ENCODE data around the gene ZNF124.
A peak's percentile ranks its signal among the peaks of the same experiment; 100 is the strongest.
"Not testable (repeated sequence)": the region's sequence is repeated elsewhere in the genome, so short reads cannot be mapped to it uniquely, and the experiment has no call there.

The ZNF124 gene

DNA sequence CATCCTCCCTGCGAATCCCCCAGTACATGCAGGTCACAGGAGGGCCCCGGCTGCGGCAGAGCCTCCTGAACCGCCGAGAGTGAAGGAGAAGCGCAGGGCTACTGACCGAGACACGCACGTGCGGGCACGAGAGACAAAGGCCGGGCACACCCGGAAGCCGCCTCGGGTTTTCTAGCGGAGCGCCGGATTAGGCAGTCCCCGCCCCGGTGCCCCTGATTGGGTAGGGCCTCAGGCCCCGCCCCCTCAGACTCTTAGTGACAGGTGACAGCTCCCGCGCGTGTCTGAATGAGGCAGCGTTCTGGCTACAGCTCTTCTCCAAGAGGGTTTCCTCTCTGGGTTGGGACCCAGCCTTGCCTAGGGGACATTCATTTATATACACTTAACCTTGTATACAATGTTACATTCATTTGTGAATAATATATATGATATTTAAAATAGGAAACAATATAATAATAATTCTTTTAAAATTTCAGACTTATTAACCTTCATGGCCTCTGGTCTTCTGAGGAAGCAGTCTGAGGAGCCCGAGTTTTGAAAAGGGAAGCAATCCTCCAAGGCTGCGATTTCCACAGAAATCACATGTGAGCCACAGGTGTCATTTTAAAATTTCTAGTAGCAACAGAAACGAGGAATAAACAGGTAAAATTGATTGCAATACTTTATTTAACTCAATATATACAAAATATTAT is at the start of gene ZNF124:
ZNF124 (minus strand) TSS at position 146 of the 689 bp plus-strand sequence; CDS start at position 3, 143 bp downstream.
- not testable (repeated sequence) for DNase-seq

DNA sequence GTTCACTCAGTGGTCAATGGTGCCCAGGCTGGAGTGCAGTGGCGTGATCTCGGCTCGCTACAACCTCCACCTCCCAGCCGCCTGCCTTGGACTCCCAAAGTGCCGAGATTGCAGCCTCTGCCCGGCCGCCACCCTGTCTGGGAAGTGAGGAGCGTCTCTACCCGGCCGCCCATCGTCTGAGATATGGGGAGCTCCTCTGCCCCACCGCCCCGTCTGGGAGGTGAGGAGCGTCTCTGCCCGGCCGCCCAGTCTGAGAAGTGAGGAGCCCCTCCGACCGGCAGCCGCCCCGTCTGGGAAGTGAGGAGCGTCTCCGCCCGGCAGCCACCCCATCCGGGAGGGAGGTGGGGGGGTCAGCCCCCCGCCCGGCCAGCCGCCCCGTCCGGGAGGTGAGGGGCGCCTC is 48.5 kb upstream of the ZNF124 start:
- DNase-seq = not testable (repeated sequence)

DNA sequence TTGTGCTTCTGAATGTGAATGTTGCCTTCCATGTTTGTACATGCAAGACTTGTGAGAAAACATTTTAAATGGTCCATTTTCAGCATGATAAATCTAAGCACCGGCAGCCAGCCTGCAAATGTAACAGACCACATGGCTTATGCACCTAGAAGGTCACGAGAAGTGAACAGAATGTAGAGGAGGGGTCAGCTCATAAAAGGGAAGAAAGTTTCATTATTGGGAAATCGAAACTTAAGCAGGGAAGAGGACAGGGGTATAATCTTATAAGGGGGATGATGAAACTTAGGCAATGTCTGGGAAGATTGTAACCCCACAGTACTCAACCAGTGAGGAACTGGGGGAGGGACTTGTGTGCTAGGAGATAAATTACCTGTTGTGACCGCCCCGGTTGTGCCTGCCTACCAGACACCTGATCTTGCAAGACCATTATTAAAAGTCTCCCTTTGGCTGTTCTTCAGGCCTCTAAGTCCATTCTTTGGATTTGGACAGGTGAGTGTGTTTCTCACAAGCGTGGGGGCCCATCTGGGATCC is 46.4 kb upstream of the ZNF124 start:
- DNase-seq = no peak

DNA sequence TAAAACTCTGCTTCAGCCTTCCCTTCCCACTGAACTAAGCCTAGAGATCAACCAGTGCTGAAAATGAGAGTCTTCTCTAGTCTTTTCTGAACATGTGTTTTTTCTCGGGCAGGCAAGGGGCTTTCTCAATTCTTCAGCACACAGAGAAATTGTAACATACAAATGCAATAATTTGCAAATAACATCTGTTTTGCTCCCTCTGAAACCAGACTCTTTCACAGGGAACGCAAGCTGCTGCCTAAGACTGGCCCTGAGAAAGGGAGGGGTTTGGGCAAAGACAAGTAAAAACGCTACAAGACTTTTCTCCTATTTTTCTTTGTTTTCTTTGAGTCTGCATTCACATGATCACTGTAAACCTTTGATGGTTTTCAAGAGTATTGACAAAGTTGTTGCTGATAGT is 44.4 kb upstream of the ZNF124 start:
- no peak for DNase-seq

DNA sequence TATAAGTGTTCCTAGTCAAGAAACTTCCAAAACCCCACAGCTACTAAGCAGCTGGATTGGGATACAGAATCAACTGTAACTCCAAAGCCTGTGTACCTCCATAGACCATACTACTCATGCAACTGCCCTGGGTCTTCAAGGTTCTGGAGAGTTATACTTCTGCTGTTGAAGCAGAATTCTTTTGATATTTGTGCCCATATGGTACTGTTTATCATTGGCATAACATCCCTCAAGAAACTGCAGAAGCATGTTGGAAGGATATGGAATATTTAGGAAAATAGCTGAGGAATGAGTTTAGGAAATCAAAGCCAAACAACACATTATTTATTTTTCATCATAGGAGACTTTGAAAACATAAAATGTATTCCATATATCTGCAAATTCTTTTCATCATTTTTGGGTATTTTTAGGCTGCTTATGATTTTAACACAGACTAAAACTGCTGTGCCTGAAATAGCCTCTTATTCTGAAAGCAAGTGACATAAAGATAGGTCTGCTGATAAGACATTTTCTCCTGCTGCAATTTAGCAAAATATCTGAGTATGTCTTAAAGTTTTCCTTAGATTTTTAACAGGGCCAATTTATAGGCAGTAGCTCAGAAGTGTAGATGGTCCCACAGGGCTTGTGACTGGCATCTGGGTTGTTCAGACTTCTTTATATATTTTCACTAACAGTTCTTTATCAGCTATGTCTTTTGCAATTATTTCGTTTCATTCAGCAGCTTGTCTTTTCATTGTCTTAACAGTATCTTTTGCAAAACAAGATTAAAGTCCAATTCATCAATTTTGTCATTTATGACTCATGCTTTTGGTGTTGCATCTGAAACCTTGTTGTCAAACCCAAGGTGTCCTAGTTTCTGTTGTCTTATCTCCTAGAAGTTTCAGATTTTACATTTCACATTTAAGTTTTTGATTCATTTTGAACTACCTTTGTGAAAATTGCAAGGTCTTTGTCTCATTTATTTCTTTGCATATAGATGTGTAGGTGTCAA is 41.1 kb upstream of the ZNF124 start:
- no peak for DNase-seq

DNA sequence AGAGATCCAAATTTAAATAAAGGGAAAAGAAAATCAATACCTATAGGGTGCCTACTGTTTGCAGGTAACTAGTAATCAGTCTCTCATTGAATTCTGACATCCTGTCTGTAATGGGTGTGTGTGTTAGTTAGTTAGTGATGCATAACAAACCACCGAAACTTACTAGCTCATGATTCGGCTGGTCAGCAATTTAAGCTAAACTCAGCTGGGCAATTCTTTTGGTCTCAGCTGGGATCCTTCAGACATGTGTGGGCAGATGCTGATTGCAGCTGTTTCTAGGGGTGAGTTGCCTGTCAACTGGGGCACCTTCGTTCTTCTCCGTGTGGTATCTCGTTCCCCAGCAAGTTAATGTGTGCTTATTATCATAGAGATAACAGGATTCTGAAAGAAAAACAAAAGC is 40.2 kb upstream of the ZNF124 start:
- DNase-seq = no peak

DNA sequence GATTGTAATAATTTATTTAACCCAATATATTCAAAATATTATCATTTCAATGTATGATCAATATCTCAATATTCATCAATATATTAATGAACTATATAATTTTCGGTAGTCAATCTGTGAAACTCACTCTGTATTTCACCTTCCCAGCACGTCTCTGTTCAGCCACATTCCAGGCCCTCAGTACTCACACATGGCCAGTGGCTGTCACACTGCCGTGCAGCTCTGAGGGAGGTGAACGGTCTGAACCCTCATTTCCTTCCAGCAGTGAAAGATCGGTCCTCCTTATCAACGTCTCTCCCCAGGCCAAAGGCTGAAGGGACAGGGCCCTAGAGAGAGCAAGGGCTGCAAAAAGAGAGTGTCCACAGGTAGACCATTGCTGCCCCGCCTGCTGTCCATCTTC is 39.5 kb upstream of the ZNF124 start:
- DNase-seq = no peak

DNA sequence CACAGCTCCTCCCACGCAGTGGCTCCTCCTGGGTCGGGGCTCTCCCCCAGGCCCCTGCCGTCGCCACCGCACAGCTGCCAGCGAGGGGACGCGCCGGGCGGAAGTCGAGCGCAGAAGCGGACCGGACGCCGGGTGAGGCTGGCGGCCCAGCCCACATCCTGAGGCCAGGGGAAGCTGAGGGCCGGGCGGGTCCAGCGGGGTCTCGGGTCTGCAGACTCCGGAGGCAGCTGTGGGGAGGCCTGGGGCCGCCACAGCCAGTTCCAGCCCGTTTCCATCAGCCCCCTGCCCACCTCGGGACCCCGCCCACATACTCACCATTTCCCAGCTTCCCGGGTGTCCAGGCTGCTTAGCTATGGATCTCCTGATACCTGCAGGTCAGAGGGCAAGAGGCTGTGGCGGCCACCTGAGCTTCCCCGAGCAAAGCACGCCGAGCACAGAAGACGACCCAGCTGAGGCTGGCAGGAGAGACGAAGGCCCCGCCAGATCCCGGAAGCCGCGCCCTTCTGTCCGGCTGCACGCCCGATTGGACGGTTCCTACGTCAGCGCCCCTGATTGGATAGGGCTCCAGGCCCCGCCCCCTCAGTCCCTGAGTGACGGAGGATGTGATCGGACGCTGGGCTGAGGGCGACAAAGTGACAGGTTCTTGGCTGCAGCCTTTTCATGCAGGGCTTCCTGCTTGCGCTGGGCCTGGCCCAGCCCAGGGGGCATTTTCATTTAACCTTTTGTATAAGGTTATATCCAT is 38.7 kb upstream of the ZNF124 start:
- peak; percentile 94 for DNase-seq

DNA sequence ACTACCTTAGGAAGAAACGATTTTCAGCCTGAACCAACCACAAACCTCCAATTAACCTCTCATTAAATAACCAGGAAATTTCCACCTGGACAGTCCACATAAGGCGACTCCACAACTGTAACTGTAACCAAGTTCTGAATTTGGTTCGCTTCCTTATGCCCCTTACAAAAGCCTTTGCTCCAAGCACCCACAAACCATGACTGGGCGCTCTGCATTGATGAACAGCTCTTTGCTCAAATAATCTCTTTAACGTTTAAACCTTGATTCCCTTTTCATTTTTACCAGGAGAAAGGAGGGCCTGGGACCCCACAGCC is 38.2 kb upstream of the ZNF124 start:
- DNase-seq = no peak

DNA sequence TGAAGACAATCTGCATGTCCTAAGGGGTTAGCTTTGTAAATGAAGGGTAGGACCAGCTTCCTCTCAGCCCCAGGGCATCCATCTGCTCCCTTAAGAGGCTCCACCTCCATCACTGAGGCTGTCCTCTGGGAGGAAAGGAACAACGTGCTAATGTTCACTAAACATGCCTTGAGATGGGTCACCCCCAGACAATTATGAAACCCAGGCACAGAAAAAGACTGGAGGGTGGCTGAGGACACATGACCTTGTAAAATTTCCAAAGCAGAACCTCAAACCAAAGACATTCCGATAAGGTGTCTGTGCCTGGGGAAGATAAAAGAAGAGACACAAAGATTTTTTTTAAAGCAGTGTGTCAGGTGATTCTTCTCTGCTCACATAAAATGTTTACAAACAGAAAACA is 37.6 kb upstream of the ZNF124 start:
- DNase-seq = no peak

DNA sequence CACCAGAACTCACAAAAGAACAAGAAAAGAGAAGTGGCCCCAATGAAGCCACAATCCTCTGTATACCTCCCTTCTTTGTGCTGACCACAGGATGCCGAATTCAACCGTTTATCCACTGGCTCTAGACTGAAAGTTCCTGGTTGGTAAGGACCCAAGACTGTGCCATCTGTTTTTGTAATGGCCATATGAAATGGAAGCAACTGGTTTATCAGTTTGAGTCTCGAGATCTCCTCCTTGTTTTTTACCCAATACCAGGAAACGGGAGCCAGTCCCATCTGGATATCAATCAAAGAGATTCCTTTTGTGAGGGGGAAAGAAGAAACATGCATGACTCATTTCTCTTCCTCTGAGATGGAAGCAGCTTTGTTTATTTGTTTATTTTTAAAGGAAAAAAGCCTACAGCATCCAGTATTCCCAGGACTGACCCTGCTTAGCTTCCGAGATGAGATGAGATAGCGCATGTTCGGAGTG is 32.4 kb upstream of the ZNF124 start:
- DNase-seq = no peak

DNA sequence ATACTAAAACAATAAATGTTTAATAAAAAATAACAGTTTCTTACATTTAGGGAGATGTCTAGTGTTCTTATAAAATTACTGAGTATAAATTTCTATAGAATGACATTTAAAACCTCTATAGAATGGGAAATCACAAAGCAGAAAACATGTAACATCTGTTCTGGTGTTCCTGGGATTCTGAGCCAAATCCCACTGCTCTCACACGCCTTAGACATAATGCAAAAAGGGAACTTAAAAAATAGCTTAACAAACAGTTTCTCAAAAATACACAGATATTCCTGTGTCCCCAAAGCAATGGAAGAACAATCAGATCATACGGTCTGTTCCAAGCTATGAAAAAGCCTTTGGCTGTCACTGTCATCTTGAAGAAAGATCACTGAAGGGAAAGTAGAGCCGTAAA is 27.0 kb upstream of the ZNF124 start:
- DNase-seq = no peak

DNA sequence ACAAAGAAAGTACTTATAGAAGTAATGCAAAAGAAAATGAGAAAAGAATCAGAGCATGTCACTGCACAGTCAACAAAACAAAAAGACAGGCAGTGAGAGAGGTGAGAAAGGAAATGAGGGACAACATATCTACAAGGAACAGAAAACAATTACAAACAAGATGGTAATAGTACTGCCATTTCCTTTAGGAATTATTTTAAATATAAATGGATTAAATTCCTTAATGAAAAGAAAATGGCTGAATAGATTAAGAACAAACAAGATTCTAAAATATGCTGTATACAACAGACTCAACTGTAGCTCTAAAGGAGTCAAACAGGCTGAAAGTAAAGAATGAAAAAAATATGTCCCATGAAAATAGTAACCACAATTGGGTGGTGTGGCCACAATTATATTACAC is 22.1 kb upstream of the ZNF124 start:
- DNase-seq = no peak

DNA sequence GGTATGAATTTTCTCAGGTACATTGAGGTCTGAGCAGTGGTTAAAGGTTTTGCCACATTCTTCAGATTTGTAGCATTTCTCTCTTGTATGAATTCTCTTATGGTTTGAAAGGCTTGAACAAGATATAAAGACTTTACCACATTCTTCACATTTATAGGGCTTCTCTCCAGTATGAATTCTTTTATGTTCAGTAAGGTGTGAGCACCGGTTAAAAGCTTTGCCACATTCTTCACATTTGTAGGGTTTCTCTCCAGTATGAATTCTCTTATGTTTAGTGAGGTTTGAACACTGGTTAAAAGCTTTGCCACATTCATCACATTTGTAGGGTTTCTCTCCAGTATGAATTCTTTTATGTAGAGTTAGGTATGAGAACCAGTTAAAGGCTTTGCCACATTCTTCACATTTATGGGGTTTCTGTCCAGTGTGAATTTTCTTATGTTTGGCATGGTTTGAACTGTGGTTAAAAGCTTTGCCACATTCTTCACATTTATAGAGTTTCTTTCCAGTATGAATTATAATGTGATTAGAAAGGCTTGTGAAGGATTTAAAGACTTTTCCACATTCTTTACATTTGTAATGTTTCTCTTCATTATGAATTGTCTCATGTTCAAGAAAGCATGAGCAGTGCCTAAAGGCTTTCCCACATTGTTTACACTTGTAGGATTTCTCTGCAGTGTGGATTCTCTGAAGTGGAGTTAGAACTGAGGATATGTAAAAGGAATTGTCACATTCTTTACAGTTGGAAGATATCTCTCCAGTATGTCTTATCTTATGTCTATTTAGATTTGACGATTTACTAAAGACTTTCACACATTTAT is 18.4 kb upstream of the ZNF124 start:
- DNase-seq = no peak

DNA sequence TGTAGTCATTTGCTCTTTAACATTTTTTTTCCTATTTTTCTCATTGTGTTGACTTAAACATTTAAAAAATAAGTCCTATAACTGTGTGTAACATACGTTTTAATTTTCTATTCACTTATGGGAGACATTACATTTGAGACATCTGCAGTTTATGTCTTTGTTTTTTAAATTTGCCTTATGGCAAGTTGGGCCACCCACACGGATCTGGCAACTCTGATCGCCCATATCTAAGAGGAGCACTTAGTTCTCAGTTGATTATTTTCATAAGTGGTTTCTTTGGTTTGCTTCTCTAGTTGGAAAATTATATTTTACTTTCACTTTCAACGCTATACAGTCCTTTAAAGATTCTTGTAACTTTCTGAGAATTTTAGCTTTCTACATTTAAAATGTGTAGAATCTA is 13.8 kb upstream of the ZNF124 start:
- DNase-seq = no peak

DNA sequence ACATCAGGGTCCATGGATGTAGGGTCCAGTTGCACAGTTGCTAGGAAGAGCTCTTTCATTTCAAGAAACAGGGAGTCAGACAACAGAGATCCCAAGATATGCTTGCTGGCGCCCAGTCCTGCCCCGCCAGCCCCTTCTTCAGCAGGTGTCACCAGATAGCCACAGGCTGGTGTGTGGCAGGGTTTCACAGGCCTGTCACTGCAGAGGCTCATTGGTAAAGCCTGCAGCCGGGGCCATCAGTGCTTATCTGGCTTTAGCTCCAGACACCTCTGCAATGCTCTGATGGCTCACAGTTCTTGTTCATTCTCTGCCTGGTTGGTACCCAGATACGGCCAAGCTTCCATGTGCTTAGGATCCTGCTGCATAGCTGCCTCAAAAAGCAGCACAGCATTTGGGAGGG is 12.4 kb upstream of the ZNF124 start:
- DNase-seq = no peak

DNA sequence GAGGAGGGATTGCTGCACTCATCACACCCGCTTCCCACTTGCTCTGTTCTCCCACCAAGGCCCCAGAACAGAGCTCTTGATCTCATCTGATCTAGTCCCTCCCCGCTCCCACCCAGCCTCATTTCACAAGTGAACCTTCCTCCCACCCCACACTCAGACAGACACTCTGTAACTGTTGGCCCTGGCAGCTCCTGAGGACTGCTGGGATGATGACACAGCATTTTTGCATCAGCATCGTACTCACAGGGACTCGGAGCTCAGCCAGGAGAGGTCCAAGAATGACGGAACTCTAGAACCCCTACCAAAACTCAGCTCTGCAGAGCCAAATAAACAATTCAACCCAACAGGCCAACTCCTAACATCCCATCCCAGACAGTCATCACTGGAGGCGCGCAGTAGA is 11.2 kb upstream of the ZNF124 start:
- no peak for DNase-seq

DNA sequence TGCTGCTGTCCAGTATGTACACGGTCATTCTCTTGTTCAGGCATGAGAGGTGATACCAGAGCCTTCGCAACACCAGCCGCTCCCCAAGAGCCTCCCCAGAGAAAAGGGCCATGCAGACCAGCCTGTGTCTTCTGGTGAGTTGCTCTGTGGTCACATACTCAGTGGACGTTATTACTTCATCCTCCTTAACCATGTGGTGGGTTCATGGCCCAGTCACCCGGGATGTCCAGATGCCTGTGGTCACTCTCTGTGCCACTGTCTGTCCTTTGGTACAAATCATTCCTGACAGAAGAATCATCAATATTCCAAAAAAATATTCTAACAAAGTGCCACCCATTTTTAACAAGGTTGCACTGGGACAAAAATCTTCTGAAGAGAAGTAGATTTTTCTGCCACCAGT is 8.8 kb upstream of the ZNF124 start:
- no peak for DNase-seq

DNA sequence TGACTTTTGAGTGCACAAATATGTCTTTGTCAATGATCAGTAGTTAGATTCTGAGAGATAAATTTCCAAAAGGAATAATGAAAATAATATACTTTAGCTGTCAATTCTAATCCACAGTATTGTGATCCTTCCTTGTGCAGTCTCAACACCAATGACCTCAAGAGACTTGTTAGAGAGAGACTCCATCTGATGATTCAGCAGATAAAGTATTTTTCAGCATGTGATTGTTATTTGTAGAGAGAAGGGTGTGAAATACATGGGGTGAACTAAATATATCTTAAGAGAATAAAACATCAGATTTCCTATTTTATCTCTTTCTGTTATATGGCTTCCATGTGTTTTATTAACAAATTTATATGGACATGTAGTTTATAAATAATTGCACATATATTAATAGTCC is 5.9 kb upstream of the ZNF124 start:
- DNase-seq = no peak

DNA sequence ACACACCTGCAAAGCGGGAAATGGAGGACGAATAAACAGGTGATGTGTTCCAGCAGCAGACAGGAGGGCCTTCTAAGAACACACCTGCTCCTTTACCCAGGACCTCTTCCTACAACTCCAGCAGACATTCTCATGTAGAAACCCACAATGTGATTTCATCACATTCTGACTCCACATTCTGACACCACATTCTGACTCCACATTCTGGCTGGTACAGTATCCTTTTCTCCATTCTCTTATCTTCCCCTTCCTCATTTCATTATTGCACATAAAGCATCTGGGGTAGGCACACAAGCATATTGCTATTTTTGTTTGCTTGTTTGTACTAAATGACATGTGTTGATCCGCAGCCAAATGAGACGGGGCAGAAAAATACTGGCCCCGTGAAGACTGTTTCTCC is 3.6 kb upstream of the ZNF124 start:
- no peak for DNase-seq

DNA sequence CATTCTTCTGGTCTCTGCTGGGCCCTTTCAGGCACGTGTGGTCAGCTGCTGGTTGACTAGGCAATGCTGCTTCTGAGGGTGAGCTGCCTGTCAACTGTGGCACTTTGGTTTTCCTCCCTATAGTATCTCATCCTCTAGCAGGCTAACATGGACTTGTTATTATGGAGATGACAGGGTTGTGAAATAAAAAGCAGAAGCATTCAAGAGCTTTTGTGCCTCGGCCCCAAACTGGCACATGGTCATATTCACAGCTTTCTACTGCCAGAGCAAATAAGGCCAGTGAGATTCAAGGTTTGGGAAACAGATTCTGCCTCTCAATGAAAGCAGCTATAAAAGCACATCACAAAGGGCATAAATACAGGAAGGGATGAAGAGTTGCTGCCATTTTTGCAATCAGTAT is 1.6 kb upstream of the ZNF124 start:
- DNase-seq = no peak

DNA sequence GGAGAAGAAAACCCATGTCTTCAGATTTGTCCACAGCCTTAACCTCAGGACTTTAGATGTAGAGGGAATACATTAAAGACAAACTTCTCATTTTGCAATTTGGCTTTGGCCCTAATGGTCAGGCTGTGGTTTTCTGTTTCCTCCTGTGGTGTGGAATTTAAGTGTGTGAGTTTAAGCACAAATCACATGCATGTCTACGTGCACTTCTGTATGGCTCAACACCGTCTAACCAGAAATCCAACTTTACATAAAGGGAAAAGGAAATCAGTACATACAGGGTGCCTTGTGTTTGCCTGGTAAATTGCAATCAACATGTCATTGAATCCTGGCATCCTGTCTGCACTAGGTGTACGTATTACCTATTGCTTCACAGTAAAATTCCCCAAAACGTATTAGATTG is 1.2 kb upstream of the ZNF124 start:
- DNase-seq = no peak

Measured in DMS79 (cell line).